ENCODE data around the gene CNMD. TPM values are rescaled to one million over a fixed set of nuclear protein-coding genes. Genes with fewer than 3 reads are reported as not detected.

Gene CNMD
- total and polyA plus RNA-seq, 2 of the 8 experiments (the other 6 are each of a cell fraction or from before 2014, with no cell fraction given): 87.4 to 113 TPM

- Histone ChIP-seq H3K27ac (ENCODE audit: low read depth, low read length) (no peak overlapping the region), H4K91ac (replicated peaks; ENCODE audit: insufficient read length, low read length) (no peak overlapping the region), H3K79me1 (ENCODE audit: low read depth, low read length) (no peaks in the 10 kb centered on the region), H4K5ac (ENCODE audit: insufficient read length, low read depth, low read length) (no peak overlapping the region), H2BK12ac (ENCODE audit: low read depth, low read length) (no peak overlapping the region), H4K8ac (ENCODE audit: extremely low read depth, insufficient read depth, low read length) (peak overlapping the region; percentile 23; the same call in 1 of the 2 replicates), H2AFZ (ENCODE audit: low read length) (0 out of 2 replicates have a peak overlapping the region, but pooled peaks have one; percentile 32), H3K79me2 (ENCODE audit: control insufficient read depth in 1 of 2, insufficient read depth in 2 of 2, low read length in 2 of 2) (no peaks in the 10 kb centered on the region), H2BK120ac (replicated peaks; ENCODE audit: low read depth, low read length) (no peak overlapping the region), H3K36me3 (ENCODE audit: control insufficient read depth in 2 of 4, insufficient read depth in 4 of 4, low read length in 3 of 4) (no peaks in the 10 kb centered on the region), H3K9me3 (ENCODE audit: insufficient read depth in 2 of 2, low read depth in 1 of 2, low read length in 1 of 2) (no peaks in the 10 kb centered on the region), H3K4me2 (ENCODE audit: insufficient read depth in 1 of 2, low read depth in 2 of 2, low read length in 2 of 2) (no peak overlapping the region), H3K4me3 (ENCODE audit: extremely low read depth in 1 of 4, insufficient read depth in 2 of 4, low read depth in 3 of 4, low read length in 4 of 4) (no peak overlapping the region), H3K9ac (replicated peaks in 1 of 4; ENCODE audit: extremely low read depth in 1 of 4, low read depth in 3 of 4, low read length in 3 of 4) (no peak overlapping the region), H3K14ac (ENCODE audit: insufficient read length) (no peak overlapping the region), H2BK15ac (ENCODE audit: low read length) (no peak overlapping the region), H2BK20ac (ENCODE audit: low read length) (no peak overlapping the region), H2AK5ac (ENCODE audit: low read depth, low read length) (no peak overlapping the region), H3K4ac (replicated peaks; ENCODE audit: insufficient read length, low read depth, low read length) (no peak overlapping the region), H4K20me1 (replicated peaks in 1 of 2; ENCODE audit: control insufficient read depth in 1 of 2, insufficient read depth in 2 of 2, low read length in 2 of 2) (no peaks in the 10 kb centered on the region), H2BK5ac (ENCODE audit: low read depth, low read length) (no peak overlapping the region), H3K23ac (ENCODE audit: insufficient read length) (no peak overlapping the region), H3K4me1 (replicated peaks in 1 of 4; ENCODE audit: control insufficient read depth in 3 of 4, insufficient read depth in 4 of 4, low read length in 3 of 4) (peaks cover 0 to 7% (median 0%) of the 10 kb centered on the region in 4 experiments; a peak in 1 of 7 replicates), H3K56ac (replicated peaks; ENCODE audit: insufficient read length, low read depth, low read length) (no peak overlapping the region), H3K27me3 (replicated peaks in 1 of 4; ENCODE audit: control insufficient read depth in 3 of 4, extremely low read depth in 1 of 4, insufficient read depth in 3 of 4, low read length in 3 of 4) (no peaks in the 10 kb centered on the region), H3K18ac (ENCODE audit: extremely low read depth, low read length) (no peak overlapping the region), H3K23me2 (ENCODE audit: low read depth, low read length) (no peaks in the 10 kb centered on the region)
- POLR2A ChIA-PET (ENCODE audit: partially characterized antibody): interaction anchor here (1.4 to 1.8 kb wide), 2 partner anchors 11 to 130 kb away, joined by 4 to 5 read pairs; partner anchors contain the start of gene SUGT1
- FAIRE-seq (no peak), DNase-seq (ENCODE audit: low read depth in 1 of 2, low spot score in 2 of 2) (no peak)
- CTCF ChIA-PET (ENCODE audit: partially characterized antibody): interaction anchor here (0.9 to 2.1 kb wide), 5 partner anchors 11 to 118 kb away, joined by 3 to 8 read pairs (median 3); no protein-coding TSS in a partner anchor
- TF ChIP-seq SIX5 (IDR thresholded peaks at IDR 0.05; ENCODE audit: low read depth, low read length) (no peak), GTF2F1 (IDR thresholded peaks at IDR 0.05; ENCODE audit: borderline replicate concordance, low read depth, low read length) (no peak), ZNF274 (IDR thresholded peaks at IDR 0.05; ENCODE audit: borderline replicate concordance, extremely low read depth, low read length) (no peak), KDM5A (IDR thresholded peaks at IDR 0.05; ENCODE audit: low read length) (no peak), NRF1 (IDR thresholded peaks at IDR 0.05; ENCODE audit: low read depth, low read length) (no peak), EGR1 (IDR thresholded peaks at IDR 0.05; ENCODE audit: borderline replicate concordance, low read depth, low read length) (no peak), TAF7 (optimal IDR thresholded peaks at IDR 0.05; ENCODE audit: borderline replicate concordance, low read depth, low read length) (no peak)
- 88% methylated on average over 9 of the region's 9 CpGs; no CpG with 5 or more reads in 1 of the 2 experiments for WGBS, 2 experiments (ENCODE audit: extremely low coverage in 1 of 2, insufficient coverage in 1 of 2, insufficient read length in 1 of 2, insufficient replicate concordance in 2 of 2, low coverage in 1 of 2, low lambda C conversion rate in 2 of 2, missing lambda C conversion rate in 1 of 2)
Observed at GRCh38 chr13:52782471-52783448, 43.1 kb upstream of the CNMD start.

Data from H1 (cell line).